ENCODE results near the gene TMPRSS3. TPM values are rescaled to one million over a fixed set of nuclear protein-coding genes. Genes with fewer than 3 reads are reported as not detected.

TMPRSS3 gene
- total and polyA plus RNA-seq, 3 donors from 2014 or later: 0.40 to 0.56 TPM; not detected in 1

- 76 to 82% methylated on average over 9 to 12 of the region's 12 CpGs for WGBS, 2 donors
- Histone ChIP-seq H3K4me3 (no peak overlapping the region), H3K27me3 (no peaks in the 10 kb centered on the region), H3K9me3 (no peaks in the 10 kb centered on the region), H3K4me1 (no peaks in the 10 kb centered on the region), H3K27ac (no peak overlapping the region), H3K36me3 (ENCODE audit: low read depth, missing control alignments) (no peaks in the 10 kb centered on the region)
- TF ChIP-seq POLR2A (IDR thresholded peaks at IDR 0.05): no peak
- TF ChIP-seq CTCF (IDR thresholded peaks at IDR 0.05): no peak
- DNase-seq: no peak
- intact Hi-C loops (cut with DNase I; ENCODE audit: low total_unique reads): no loop called here
These were observed 2.7 kb upstream of the TMPRSS3 start for GRCh38 chr21:42398436-42399028.

- intact Hi-C loops (cut with DNase I; ENCODE audit: low total_unique reads): no loop called here
- Histone ChIP-seq H3K36me3 (ENCODE audit: low read depth, missing control alignments) (no peaks in the 10 kb centered on the region), H3K27me3 (no peaks in the 10 kb centered on the region), H3K4me1 (no peaks in the 10 kb centered on the region), H3K4me3 (no peak overlapping the region), H3K9me3 (no peaks in the 10 kb centered on the region), H3K27ac (no peak overlapping the region)
- DNase-seq: no peak
- WGBS, 2 donors: 90 to 92% methylated on average over 14 of the region's 14 CpGs
- no peak for TF ChIP-seq POLR2A (IDR thresholded peaks at IDR 0.05)
- no peak for TF ChIP-seq CTCF (IDR thresholded peaks at IDR 0.05)
These were observed 2.0 kb upstream of the TMPRSS3 start for GRCh38 chr21:42397746-42398394.

GRCh38 chr21:42396799-42397745 lies 1.2 kb upstream of the TMPRSS3 start:
- H3K36me3 ChIP-seq (ENCODE audit: low read depth, missing control alignments): no peaks in the 10 kb centered on the region
- no peak for DNase-seq
- H3K27ac ChIP-seq: no peak overlapping the region
- 84 to 87% methylated on average over 16 to 19 of the region's 19 CpGs for WGBS, 2 donors
- no peak for TF ChIP-seq POLR2A (IDR thresholded peaks at IDR 0.05)
- no peak for TF ChIP-seq CTCF (IDR thresholded peaks at IDR 0.05)
- intact Hi-C loops (cut with DNase I; ENCODE audit: low total_unique reads): no loop called here
- H3K4me3 ChIP-seq: no peak overlapping the region
- H3K27me3 ChIP-seq: no peaks in the 10 kb centered on the region
- no peaks in the 10 kb centered on the region for H3K4me1 ChIP-seq
- H3K9me3 ChIP-seq: no peaks in the 10 kb centered on the region

- intact Hi-C loops (cut with DNase I; ENCODE audit: low total_unique reads): no loop called here
- no peak for DNase-seq
- WGBS, 2 donors: 90 to 92% methylated on average over 11 of the region's 11 CpGs
- no peak overlapping the region for H3K4me3 ChIP-seq
- no peaks in the 10 kb centered on the region for H3K27me3 ChIP-seq
- H3K27ac ChIP-seq: no peak overlapping the region
- no peaks in the 10 kb centered on the region for H3K4me1 ChIP-seq
- H3K9me3 ChIP-seq: no peaks in the 10 kb centered on the region
- no peak for TF ChIP-seq POLR2A (IDR thresholded peaks at IDR 0.05)
- TF ChIP-seq CTCF (IDR thresholded peaks at IDR 0.05): no peak
- H3K36me3 ChIP-seq (ENCODE audit: low read depth, missing control alignments): no peaks in the 10 kb centered on the region
These were observed 550 bp downstream of the TMPRSS3 start for GRCh38 chr21:42395302-42395701.
